Measurements from ENCODE around the gene ANKAR.
A peak's percentile ranks its signal among the peaks of the same experiment; 100 is the strongest.
"Not testable (repeated sequence)": the region's sequence is repeated elsewhere in the genome, so short reads cannot be mapped to it uniquely, and the experiment has no call there.

Gene ANKAR

GRCh38 chr2:189674374-189675112, at the start of gene ANKAR:
Gene ANKAR (plus strand): TSS chr2:189674670. CDS start chr2:189676491, 1,821 bp downstream.
- DNase-seq (ENCODE audit: low read depth): peak; percentile 75

- no peak for DNase-seq (ENCODE audit: low read depth)
These were observed 48.8 kb upstream of the ANKAR start for GRCh38 chr2:189625636-189626035.

GRCh38 chr2:189627789-189628188, 46.7 kb upstream of the ANKAR start:
- no peak for DNase-seq (ENCODE audit: low read depth)

- no peak for DNase-seq (ENCODE audit: low read depth)
These were observed 45.5 kb upstream of the ANKAR start for GRCh38 chr2:189628817-189629530.

GRCh38 chr2:189629531-189630453, 44.7 kb upstream of the ANKAR start:
- no peak for DNase-seq (ENCODE audit: low read depth)

- no peak for DNase-seq (ENCODE audit: low read depth)
These were observed 42.6 kb upstream of the ANKAR start for GRCh38 chr2:189631849-189632248.

- DNase-seq (ENCODE audit: low read depth): no peak
These were observed 41.1 kb upstream of the ANKAR start for GRCh38 chr2:189633392-189633811.

GRCh38 chr2:189635353-189635752, 39.1 kb upstream of the ANKAR start:
- DNase-seq (ENCODE audit: low read depth): no peak

- DNase-seq (ENCODE audit: low read depth): no peak
These were observed 36.0 kb upstream of the ANKAR start for GRCh38 chr2:189638301-189639006.

GRCh38 chr2:189639007-189639609, 35.4 kb upstream of the ANKAR start:
- no peak for DNase-seq (ENCODE audit: low read depth)

GRCh38 chr2:189641002-189641401, 33.5 kb upstream of the ANKAR start:
- DNase-seq (ENCODE audit: low read depth): no peak

GRCh38 chr2:189641590-189641989, 32.9 kb upstream of the ANKAR start:
- DNase-seq (ENCODE audit: low read depth): no peak

- DNase-seq (ENCODE audit: low read depth): no peak
These were observed 27.9 kb upstream of the ANKAR start for GRCh38 chr2:189646521-189646920.

- DNase-seq (ENCODE audit: low read depth): no peak
These were observed 25.5 kb upstream of the ANKAR start for GRCh38 chr2:189648846-189649509.

- no peak for DNase-seq (ENCODE audit: low read depth)
These were observed 23.2 kb upstream of the ANKAR start for GRCh38 chr2:189651284-189651683.

- DNase-seq (ENCODE audit: low read depth): not testable (repeated sequence)
These were observed 21.0 kb upstream of the ANKAR start for GRCh38 chr2:189653464-189653863.

GRCh38 chr2:189654641-189655040, 19.8 kb upstream of the ANKAR start:
- DNase-seq (ENCODE audit: low read depth): no peak

GRCh38 chr2:189657867-189658266, 16.6 kb upstream of the ANKAR start:
- DNase-seq (ENCODE audit: low read depth): no peak

GRCh38 chr2:189658306-189659212, 15.9 kb upstream of the ANKAR start:
- no peak for DNase-seq (ENCODE audit: low read depth)

- DNase-seq (ENCODE audit: low read depth): no peak
These were observed 14.7 kb upstream of the ANKAR start for GRCh38 chr2:189659734-189660133.

Data from activated T-helper 9 cell treated with anti-CD3 and anti-CD28 coated beads, Interleukin-2, amount 50 U/mL, for 16 hours (primary cell).